ENCODE results near the gene MUC20.
"Not testable (repeated sequence)": the region's sequence is repeated elsewhere in the genome, so short reads cannot be mapped to it uniquely, and the experiment has no call there.

MUC20 gene

DNA sequence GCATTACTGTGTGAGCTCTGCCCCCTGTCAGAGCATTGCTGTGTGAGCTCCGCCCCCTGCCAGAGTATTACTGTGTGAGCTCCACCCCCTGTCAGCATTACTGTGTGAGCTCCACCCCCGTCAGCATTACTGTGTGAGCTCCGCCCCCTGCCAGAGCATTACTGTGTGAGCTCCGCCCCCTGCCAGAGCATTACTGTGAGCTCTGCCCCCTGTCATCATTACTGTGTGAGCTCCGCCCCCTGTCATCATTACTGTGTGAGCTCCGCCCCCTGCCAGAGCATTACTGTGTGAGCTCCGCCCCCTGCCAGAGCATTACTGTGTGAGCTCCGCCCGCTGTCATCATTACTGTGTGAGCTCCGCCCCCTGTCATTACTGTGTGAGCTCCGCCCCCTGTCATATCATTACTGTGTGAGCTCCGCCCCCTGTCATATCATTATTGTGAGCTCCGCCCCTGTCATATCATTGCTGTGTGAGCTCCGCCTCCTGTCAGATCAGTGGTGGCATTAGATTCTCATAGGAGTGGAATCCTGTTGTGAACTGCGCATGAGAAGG, 33.5 kb upstream of the MUC20 start:
- H3K9me3 Mint-ChIP-seq; H3K27ac Mint-ChIP-seq (ENCODE audit: low read depth); H3K27me3 Mint-ChIP-seq; H3K4me1 Mint-ChIP-seq; DNase-seq (ENCODE audit: low spot score in 2 of 2); ATAC-seq (replicated peaks; ENCODE audit: extremely low read depth, poor library complexity, severe bottlenecking); H3K4me3 Mint-ChIP-seq: not testable (repeated sequence)
- H3K36me3 Mint-ChIP-seq (ENCODE audit: insufficient read depth): peaks cover 59% of the 10 kb centered on the region

DNA sequence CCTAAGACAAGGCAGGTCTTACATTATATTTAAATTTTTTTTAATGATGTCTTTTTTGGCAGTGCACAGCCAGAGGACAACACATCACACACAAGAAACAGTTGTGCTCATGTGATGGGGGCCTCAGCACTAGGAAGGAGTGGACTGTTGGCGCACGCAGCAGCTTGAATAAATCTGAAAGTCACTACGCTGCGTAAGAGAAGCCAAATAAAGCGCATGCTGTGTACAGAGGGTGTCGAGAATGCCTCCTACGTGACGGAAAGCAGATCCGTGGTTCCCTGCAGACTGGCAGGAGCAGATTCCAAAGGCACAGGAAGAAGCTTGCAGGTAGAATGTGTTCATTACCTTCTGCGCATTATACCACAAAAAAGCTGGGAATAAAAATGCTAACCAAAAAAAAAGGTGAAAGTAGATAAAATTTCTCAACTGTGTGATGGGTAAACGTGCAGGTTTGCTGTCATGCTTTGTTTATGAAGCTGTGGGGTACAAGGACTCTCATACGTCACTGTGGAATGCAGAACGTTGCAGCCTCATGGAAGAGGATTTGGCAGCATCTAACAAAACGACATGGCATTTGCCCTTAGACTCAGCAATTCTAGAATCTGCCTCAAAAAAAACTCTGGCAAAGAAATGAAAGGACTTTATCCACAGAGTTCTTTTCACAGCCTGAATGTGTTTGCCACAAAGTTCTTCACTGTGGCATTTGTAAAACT, 32.2 kb upstream of the MUC20 start:
- ATAC-seq (replicated peaks; ENCODE audit: extremely low read depth, poor library complexity, severe bottlenecking); H3K4me3 Mint-ChIP-seq; H3K9me3 Mint-ChIP-seq; H3K27me3 Mint-ChIP-seq; H3K27ac Mint-ChIP-seq (ENCODE audit: low read depth); DNase-seq (ENCODE audit: low spot score in 2 of 2); H3K4me1 Mint-ChIP-seq: not testable (repeated sequence)
- peaks cover 54% of the 10 kb centered on the region for H3K36me3 Mint-ChIP-seq (ENCODE audit: insufficient read depth)

DNA sequence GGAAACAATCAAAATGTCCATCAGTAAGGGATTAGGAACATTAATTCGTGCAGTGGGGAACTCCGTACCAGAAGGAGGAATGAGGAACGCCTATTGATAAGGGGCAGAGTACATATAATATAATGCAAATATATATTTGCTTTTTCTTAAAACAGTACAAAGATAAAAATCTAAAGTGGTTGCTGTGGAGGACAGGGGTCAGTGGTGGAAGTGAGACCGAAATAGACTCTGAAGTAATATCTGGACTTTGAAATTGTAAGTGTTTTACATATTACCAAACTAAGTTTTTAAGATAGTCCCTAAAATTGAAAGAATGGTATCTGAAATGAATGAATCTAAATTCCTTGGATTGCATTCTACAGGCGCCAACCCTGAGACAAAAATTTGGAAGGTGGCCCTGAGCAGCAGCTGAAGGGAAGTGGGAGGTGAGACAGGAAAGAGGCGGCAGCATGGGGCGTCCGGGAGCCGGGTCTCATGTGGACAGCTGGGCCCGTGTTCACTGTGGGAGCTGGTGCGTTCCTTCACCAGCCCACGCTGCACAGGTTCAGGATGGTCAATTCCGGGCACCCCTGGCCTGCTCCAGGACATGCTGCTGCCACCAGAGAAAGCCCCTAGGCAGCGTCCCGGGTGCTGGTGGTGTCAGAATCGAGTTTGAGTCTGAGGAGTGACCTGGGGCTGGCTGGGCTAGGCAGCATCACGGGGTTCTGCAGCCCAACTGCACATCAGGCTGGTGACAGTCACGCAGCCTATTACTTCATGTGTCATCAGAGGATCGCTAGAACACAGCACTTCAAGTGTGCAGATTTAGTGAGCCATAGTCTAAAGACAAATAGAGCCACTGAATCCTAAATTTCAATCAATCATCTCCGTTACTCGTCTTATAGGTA, 31.4 kb upstream of the MUC20 start:
- ATAC-seq (replicated peaks; ENCODE audit: extremely low read depth, poor library complexity, severe bottlenecking); H3K4me1 Mint-ChIP-seq; DNase-seq (ENCODE audit: low spot score in 2 of 2); H3K27ac Mint-ChIP-seq (ENCODE audit: low read depth); H3K9me3 Mint-ChIP-seq; H3K4me3 Mint-ChIP-seq; H3K27me3 Mint-ChIP-seq: not testable (repeated sequence)
- peaks cover 48% of the 10 kb centered on the region for H3K36me3 Mint-ChIP-seq (ENCODE audit: insufficient read depth)

DNA sequence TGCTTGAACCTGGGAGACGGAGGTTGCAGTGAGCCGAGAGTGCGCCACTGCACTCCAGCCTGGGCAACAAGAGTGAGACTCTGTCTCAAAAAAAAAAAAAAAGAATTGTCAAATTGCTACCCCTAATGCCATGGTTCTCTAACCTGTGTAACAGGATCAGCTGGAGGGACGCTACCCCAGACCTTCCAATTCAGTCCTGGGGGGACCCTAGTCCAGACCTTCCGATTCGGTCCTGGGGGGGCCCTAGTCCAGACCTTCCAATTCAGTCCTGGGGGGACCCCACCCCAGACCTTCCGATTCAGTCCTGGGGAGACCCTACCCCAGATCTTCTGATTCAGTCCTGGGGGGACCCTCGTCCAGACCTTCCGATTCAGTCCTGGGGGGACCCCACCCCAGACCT, 29.8 kb upstream of the MUC20 start:
- no peaks in the 10 kb centered on the region for H3K4me1 Mint-ChIP-seq
- no peaks in the 10 kb centered on the region for H3K27me3 Mint-ChIP-seq
- peaks cover 42% of the 10 kb centered on the region for H3K36me3 Mint-ChIP-seq (ENCODE audit: insufficient read depth)
- DNase-seq (ENCODE audit: low spot score in 2 of 2) (no peak), ATAC-seq (replicated peaks; ENCODE audit: extremely low read depth, poor library complexity, severe bottlenecking) (no peak)
- no peaks in the 10 kb centered on the region for H3K9me3 Mint-ChIP-seq
- H3K4me3 Mint-ChIP-seq: no peak overlapping the region
- no peak overlapping the region for H3K27ac Mint-ChIP-seq (ENCODE audit: low read depth)

DNA sequence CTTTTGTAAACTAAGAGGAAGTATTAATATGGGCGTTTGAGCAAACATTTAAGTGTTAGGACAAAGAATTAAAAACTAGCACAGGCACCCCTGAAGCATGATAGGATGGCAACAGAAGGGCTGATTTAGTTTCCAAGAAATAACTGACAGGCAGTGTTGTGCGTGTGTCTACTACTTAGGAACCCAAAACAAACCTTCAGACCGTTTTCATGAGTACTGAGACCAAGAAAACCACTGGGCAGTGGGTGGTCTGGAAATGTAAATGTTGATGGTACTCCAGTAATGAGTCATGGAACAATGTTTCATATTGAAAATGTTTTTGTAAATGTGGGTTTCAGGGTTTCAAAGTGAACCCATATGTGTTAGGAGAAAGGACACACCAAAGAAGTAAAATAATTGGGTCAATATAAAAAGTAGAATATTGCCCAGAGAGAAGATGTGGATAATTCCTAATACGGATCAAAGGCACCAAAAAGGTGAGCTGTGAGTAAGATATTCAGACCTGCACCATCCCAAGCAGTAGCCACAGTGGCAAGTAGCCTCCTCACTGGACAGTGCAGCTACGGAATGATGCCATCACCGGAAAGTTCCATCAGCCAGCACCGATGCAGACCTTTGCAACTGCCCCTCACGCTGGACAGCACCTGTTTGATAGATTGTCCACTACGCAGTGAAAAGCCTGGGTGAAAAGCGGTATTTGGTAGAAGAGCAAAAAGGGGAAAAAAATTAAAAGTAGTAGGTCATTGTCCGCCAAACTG, 29.0 kb upstream of the MUC20 start:
- DNase-seq (ENCODE audit: low spot score in 2 of 2); H3K4me3 Mint-ChIP-seq: not testable (repeated sequence)

DNA sequence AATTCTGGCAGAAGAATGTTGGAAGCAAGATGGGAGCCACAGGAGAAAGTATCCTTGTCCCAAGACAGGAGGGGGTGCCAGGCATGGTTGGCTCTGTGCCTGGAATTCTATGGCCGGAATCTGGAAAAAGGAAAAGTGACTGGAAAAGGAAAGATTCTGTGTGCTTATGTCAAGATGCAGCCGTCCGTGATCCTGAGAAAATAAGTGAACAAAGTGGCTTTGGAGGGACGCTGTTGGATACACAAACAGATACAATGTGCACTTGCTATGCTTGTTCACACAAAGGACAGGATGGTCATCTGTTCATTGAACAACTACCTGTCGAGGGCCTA, 28.5 kb upstream of the MUC20 start:
- peaks cover 33% of the 10 kb centered on the region for H3K36me3 Mint-ChIP-seq (ENCODE audit: insufficient read depth)
- no peak overlapping the region for H3K4me3 Mint-ChIP-seq

More for the DNA sequence above, 29.0 kb upstream of the MUC20 start:
- not testable (repeated sequence) for H3K27ac Mint-ChIP-seq (ENCODE audit: low read depth); ATAC-seq (replicated peaks; ENCODE audit: extremely low read depth, poor library complexity, severe bottlenecking); H3K4me1 Mint-ChIP-seq; H3K27me3 Mint-ChIP-seq; H3K9me3 Mint-ChIP-seq
- H3K36me3 Mint-ChIP-seq (ENCODE audit: insufficient read depth): peaks cover 37% of the 10 kb centered on the region

DNA sequence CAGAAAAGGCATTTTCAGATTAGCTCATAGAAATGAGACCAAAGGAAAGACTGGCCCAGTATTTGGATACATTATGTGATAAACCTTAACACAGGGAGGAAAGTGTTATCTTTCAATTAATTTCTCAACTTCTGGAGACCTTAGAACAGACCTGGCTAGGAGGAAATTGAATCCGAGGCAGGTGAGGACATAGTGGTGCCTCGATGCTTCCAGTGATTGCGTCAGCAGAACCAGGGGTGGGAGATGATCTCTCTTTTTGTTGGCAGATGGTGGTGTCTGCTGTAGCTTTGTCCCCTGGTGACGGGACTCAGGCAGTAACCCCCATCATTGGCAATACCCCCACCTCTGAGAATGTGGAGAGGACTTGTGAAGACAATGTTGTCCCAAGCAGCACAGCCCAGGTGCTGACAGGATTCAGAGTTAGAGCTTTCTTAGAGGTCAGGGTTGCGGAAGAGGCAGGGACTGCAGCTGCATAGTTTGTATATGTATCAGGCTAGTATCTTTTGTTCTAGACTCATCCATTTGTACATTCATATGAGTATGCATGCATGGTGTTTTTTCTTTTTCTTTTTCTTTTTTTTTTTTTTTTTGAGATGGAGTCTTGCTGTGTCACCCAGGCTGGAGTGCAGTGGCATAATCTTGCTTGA, 27.9 kb upstream of the MUC20 start:
- no peaks in the 10 kb centered on the region for H3K4me1 Mint-ChIP-seq

More for the DNA sequence above, 28.5 kb upstream of the MUC20 start:
- ATAC-seq (replicated peaks; ENCODE audit: extremely low read depth, poor library complexity, severe bottlenecking) (no peak), DNase-seq (ENCODE audit: low spot score in 2 of 2) (no peak)
- H3K4me1 Mint-ChIP-seq: no peaks in the 10 kb centered on the region
- no peak overlapping the region for H3K27ac Mint-ChIP-seq (ENCODE audit: low read depth)
- H3K9me3 Mint-ChIP-seq: no peaks in the 10 kb centered on the region
- no peaks in the 10 kb centered on the region for H3K27me3 Mint-ChIP-seq

DNA sequence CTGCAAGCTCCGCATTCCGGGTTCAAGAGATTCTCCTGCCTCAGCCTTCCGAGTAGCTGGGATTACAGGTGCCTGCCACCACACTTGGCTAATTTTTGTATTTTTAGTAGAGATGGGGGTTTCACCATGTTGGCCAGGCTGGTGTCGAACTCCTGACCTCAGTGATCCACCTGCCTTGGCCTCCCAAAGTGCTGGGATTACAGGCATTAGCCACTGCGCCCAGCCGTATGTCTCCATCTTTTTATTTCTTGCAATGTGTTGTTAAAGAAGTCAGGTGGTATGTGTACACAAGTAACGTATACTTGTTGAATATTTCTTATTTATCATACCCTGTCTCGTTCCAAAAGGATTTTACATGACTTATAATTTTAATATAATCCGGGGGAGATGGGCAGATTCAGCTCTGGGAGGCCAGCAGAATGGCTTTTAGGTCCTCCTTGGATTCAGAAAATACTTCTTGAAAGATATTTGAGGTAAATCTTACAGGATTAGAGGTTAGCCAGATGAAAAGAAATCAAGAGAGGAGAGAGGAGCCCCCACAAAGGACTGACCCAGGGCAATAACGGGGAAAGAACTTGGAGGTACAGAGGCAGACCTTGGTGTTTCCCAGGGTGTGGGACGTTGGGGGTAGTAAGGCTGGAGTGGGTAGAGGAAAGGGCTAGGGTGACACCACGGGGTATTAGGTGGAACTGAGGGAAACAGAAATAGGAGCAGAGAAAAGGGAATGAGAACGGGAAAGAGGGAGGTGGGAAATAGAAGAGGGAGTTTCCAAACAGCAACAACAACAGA, 27.2 kb upstream of the MUC20 start:
- H3K27me3 Mint-ChIP-seq: no peaks in the 10 kb centered on the region
- H3K36me3 Mint-ChIP-seq (ENCODE audit: insufficient read depth): peaks cover 33% of the 10 kb centered on the region
- no peaks in the 10 kb centered on the region for H3K4me1 Mint-ChIP-seq
- no peak for DNase-seq (ENCODE audit: low spot score in 2 of 2)
- ATAC-seq (replicated peaks; ENCODE audit: extremely low read depth, poor library complexity, severe bottlenecking): no peak
- H3K27ac Mint-ChIP-seq (ENCODE audit: low read depth): peak overlapping the region; percentile 14
- H3K9me3 Mint-ChIP-seq: no peaks in the 10 kb centered on the region
- no peak overlapping the region for H3K4me3 Mint-ChIP-seq

More for the DNA sequence above, 27.9 kb upstream of the MUC20 start:
- no peak for DNase-seq (ENCODE audit: low spot score in 2 of 2)
- H3K36me3 Mint-ChIP-seq (ENCODE audit: insufficient read depth): peaks cover 30% of the 10 kb centered on the region
- H3K9me3 Mint-ChIP-seq: no peaks in the 10 kb centered on the region
- no peak for ATAC-seq (replicated peaks; ENCODE audit: extremely low read depth, poor library complexity, severe bottlenecking)
- no peaks in the 10 kb centered on the region for H3K27me3 Mint-ChIP-seq
- H3K27ac Mint-ChIP-seq (ENCODE audit: low read depth): peak overlapping the region; percentile 14
- H3K4me3 Mint-ChIP-seq: no peak overlapping the region

DNA sequence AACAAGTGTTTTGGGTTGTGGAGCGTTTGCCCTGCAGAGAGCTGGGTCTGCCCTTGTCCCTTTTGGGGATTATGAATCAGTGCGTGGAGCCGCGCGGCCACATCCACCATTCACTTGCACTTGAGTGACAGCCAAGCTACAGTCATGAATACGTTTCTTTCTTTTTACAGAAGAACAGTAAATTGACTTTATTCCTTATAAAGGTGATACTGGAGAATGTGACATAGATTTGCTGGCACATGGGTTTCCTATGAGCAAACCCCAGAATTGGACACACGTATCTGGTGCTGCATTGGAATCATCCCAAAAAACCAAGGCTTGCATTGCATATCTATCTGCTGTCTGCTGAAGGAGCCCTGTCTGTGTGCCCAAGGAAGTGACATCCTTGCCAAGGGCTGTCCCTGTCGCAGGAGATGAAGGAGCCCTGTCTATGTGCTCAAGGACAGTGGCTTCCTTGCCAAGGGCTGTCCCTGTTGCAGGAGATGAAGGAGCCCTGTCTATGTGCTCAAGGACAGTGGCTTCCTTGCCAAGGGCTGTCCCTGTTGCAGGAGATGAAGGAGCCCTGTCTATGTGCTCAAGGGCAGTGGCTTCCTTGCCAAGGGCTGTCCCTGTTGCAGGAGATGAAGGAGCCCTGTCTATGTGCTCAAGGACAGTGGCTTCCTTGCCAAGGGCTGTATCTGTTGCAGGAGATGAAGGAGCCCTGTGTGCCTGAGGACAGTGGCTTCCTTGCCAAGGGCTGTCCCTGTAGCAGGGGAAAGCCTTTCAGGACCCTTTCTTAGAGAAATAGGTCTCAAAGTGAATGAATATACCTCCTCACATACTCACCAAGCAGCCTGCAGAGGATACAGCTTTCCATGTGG, 26.3 kb upstream of the MUC20 start:
- not testable (repeated sequence) for ATAC-seq (replicated peaks; ENCODE audit: extremely low read depth, poor library complexity, severe bottlenecking); H3K4me3 Mint-ChIP-seq; H3K27ac Mint-ChIP-seq (ENCODE audit: low read depth); H3K4me1 Mint-ChIP-seq; H3K9me3 Mint-ChIP-seq; H3K27me3 Mint-ChIP-seq; DNase-seq (ENCODE audit: low spot score in 2 of 2)
- peaks cover 26% of the 10 kb centered on the region for H3K36me3 Mint-ChIP-seq (ENCODE audit: insufficient read depth)

DNA sequence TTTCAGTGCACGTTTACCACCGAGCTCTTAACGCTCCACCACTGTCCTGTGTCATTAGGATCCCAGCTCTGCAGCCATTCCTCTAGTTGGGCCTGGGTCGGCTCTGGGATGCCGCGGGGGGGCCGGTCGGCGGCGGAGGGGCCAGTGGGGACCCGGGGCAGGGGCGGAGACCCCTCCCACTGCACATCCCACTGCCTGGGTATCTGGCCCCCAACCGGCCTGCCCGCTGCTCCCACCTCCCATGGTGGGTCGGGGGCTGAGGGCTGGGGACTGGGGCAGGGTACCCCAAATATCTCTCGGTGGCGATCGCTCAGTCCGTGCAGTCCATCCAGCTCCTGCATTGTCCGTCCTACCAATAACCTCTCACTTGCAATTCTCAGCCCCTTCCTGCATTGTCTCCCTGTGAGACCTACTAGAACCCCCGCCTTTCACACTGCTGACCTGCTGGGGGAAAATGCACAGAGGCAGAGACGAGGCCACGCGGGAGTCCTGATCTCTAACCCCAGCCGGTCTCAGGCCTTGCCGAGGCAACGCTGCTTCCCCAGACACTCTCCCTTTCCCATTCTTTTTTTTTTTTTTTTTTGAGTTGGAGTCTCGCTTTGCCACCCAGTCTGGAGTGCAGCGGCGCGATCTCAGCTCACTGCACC, 24.0 kb upstream of the MUC20 start:
- H3K4me1 Mint-ChIP-seq: no peaks in the 10 kb centered on the region
- ATAC-seq (replicated peaks; ENCODE audit: extremely low read depth, poor library complexity, severe bottlenecking): no peak
- no peak overlapping the region for H3K27ac Mint-ChIP-seq (ENCODE audit: low read depth)
- no peak overlapping the region for H3K4me3 Mint-ChIP-seq
- peaks cover 20% of the 10 kb centered on the region for H3K36me3 Mint-ChIP-seq (ENCODE audit: insufficient read depth)
- DNase-seq (ENCODE audit: low spot score in 2 of 2): no peak
- H3K9me3 Mint-ChIP-seq: no peaks in the 10 kb centered on the region
- H3K27me3 Mint-ChIP-seq: no peaks in the 10 kb centered on the region
